GM18505 (cell line): ENCODE results near the gene EXOC4.
"Not testable (repeated sequence)": the region's sequence is repeated elsewhere in the genome, so short reads cannot be mapped to it uniquely, and the experiment has no call there.

Experiments used
- ATAC-seq: cut with Tn5 transposase; IDR thresholded peaks from one replicate; pipeline ENCODE4 v1.9.1; 2021; ENCODE audit not compliant: unreplicated experiment
- POLR2A ChIP-seq: IDR thresholded peaks from 4 replicates; pipeline ENCODE4 v1.6.1; 2011; ENCODE audit warnings: borderline replicate concordance; ENCODE audit not compliant: insufficient read depth, insufficient read length; ENCODE audit errors: extremely low read depth

Gene EXOC4

DNA sequence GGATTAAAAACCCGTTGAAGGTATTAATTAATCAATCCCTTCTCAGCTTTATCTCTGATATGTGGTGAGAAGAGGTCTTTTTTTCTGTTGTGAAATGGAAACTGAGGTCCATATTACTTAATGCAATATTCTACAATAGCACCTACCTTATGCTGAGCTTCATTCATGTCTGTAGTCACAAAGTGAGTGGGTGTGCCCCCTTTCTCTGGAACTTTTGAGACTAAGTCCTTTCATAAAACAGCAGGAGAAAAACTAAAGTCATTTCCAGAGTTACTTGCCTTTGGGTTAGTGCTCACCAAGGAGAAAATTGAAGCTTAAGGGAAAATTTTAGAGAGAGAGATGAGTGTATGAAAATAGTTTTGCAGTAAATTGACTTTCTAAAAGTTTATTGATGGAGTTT is 61.2 kb downstream of the EXOC4 start:
- no peak for TF ChIP-seq POLR2A
- no peak for ATAC-seq

DNA sequence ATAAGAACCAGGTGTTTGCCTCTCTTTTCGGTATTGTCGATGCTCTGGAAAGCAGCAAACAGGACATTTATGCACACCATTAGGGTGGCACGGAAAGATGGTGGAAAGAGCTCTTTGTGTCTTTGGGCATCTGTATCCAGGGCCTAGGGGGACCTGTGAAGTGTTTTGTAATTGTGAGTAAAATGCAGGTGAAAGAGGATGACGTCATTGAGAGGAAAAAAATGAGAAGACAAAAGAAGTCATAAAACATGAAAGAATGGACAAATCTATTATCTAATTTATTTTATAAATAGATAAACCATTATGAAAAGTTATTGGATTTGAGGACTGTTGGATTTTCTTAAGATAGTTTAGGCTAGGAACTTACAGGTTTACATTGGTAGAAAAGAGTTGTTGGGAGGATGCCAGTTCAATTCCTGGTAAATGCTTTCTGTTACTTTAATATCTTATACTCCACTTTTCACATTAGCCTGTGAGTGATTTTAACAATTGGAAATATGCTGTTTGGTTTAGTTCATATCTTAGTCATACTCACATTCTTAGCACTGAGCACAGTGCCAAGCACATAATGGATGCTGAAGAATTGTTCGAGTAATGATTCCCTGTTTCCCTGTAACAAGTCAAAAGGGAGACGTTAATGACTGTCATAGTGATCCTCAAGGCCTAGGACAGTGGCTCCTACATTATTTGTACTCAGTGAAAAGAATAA is 62.6 kb downstream of the EXOC4 start:
- ATAC-seq, result no peak

DNA sequence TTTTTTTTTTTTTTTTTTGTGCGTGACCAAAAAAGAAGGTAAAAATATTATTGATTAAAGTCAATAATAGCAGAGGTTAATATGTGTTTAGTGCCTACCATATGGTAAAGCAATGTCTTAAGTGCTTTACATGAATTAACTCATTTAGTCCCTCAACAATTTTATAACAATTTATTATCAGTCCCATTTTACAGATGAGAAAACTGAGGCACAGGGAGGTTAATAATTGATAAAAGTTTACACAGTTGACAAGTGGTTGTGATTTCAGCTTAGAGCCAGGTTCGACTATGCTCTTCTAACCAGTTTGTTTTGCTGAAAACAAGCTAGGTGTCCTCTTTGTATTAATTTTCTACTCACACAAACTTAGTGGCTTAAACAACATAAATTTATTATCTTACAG is 67.0 kb downstream of the EXOC4 start:
- TF ChIP-seq POLR2A, result no peak
- no peak for ATAC-seq

More for the DNA sequence above, 62.6 kb downstream of the EXOC4 start:
- no peak for TF ChIP-seq POLR2A

DNA sequence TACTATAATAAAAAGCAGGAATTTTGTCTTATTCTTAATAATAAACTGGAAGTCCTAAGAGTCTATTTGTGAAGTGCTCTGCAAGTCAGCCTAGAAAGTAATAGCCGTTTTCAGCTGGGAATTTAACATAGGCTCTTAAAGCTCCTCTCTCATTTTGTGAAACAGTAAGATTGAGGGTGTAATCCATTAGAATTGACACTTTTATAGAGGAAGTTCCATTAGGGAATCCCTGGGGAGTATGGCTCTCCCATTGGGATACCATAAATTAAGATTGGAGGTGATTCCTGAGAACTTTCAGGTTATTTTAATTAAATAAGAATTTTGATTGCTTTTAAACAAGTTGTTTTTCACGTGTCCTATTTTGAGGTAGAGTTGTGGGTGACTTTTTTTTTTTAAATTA is 68.0 kb downstream of the EXOC4 start:
- no peak for ATAC-seq
- no peak for TF ChIP-seq POLR2A

DNA sequence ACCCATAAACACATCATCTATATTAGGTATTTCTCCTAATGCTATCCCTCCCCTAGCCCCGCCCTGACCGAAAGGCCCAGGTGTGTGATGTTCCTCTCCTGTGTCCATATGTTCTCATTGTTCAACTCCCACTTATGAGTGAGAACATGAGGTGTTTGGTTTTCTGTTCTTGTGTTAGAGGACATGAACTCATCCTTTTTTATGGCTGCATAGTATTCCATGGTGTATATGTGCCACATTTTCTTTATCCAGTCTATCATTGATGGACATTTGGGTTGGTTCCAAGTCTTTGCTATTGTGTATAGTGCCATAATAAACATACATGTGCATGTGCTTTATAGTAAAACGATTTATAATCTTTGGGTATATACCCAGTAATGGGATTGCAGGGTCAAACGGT is 68.5 kb downstream of the EXOC4 start:
- not testable (repeated sequence) for ATAC-seq

DNA sequence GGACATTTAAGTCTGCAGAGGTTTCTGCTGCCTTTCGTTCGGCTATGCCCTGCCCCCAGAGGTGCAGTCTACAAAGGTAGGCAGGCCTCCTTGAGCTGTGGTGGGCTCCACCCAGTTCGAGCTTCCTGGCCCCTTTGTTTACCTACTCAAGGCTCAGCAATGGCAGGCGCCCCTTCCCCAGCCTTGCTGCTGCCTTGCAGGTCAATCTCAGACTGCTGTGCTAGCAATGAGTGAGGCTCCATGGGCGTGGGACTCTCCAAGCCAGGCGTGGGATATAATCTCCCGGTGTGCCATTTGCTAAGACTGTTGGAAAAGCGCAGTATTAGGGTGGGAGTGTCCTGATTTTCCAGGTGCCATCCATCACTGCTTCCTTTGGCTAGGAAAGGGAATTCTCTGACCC is 73.9 kb downstream of the EXOC4 start:
- not testable (repeated sequence) for ATAC-seq

DNA sequence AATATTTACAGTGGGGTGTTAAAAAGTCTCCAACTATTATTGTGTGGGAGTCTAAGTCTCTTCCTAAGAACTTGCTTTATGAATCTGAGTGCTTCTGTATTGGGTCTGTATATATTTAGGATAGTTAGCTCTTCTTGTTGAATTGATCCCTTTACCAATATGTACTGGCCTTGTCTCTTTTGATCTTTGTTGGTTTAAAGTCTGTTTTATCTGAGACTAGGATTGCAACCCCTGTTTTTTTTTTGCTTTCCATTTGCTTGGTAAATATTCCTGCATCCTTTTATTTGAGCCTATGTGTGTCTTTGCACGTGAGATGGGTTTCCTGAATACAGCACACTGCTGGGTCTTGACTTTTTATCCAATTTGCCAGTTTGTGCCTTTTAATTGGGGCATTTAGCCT is 75.1 kb downstream of the EXOC4 start:
- not testable (repeated sequence) for ATAC-seq

DNA sequence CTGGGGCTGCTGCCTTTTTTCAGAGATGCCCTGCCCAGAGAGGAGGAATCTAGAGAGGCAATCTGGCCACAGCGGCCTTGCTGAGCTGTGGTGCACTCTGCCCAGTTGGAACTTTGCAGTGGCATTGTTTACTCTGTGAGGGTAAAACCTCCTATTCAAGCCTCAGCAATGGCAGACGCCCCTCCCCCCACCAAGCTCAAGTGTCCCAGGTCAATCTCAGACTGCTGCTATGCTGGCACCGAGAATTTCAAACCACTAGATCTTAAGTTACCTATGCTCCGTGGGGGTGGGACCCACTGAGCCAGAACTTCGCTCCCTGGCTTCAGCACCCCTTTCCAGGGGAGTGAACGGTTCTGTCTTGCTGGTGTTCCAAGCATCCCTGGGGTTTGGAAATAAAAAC is 77.2 kb downstream of the EXOC4 start:
- no peak for ATAC-seq
- no peak for TF ChIP-seq POLR2A

DNA sequence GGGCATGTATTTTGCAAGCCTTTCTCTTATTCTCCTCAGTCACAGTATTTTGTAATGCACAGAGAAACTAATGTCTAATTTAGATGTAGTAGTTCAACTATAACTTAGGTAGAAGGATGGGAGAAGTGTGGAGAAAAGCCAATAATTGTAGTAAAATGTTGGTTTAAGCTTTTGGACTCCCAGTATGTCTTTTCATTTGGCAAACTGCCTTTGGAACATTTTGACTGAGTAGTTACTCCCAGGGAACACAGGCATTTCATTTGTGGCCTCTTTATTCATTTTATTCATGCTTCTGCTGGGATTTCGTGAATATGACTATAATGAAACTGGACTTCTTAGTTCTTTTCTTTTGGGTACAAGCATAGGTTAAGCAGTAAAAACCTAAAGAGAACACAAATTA is 79.0 kb downstream of the EXOC4 start:
- no peak for ATAC-seq
- no peak for TF ChIP-seq POLR2A

DNA sequence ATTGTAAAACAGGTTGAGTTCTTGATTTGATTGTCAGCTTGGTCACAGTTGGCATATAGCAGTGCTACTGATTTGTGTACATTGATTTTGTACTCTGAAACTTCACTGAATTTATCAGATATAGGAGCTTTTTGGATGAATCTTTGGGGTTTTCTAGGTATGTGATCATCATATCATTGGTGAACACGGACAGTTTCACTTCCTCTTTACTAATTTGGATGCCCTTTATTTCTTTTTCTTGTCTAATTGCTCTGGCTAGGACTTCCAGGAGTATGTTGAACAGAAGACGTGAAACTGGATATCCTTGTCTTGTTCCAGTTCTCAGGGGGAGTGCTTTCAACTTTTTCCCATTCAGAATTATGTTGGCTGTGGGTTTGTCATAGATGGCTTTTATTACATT is 86.9 kb downstream of the EXOC4 start:
- no peak for ATAC-seq

DNA sequence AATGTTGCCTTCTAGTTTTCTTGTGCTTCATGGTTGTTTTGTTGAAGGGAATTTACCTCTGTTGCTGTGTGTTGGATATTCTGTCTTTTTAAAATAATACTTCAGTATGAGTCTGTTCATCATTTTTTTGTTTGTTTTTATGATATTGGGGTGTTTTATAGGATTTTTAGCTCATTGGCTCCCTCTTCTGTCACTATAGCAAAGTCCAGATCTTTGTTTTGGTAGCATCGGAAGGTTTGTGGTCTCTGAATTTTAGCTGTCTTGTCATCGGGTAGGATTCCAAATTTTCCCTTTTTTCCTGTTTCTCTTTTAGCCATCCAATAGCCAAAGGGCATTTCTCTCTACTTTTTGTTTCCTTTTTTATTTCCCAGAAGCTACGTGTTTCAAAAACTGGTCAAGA is 91.4 kb downstream of the EXOC4 start:
- no peak for TF ChIP-seq POLR2A
- no peak for ATAC-seq

More for the DNA sequence above, 86.9 kb downstream of the EXOC4 start:
- no peak for TF ChIP-seq POLR2A

DNA sequence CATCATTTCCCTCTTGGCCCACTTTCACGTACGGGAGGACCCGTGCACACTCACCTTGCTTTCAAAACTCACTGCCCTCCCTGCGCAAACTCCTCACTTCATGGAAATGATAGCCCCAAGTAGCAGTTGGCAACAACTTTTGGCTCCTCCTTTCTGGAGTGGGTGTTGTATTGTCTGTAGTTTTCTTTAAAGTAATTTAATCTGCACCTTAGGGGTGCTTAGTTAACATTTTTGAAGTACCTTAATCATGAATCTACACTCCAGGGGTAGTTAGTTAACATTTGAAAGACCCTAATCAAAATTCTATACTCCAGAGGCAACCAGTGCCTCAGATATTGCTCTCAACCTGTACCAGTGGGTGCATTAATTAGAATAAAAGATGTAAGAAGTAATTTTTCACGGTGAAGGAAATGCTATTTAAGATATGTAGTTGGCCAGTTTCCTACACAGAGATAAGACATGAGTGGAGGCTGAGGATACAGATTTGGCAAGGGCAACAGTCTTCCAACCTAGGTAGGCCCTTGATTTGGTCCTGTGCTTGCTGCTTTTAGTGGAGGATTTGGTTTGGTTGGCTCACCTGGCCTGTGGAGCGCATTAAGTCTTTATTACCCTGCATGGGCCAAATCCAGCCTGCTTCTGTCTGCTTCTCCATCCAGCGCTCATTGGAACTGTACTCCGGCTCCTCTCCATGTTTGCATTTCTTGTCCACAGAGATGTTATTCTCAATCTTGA is 93.0 kb downstream of the EXOC4 start:
- TF ChIP-seq POLR2A, result no peak
- ATAC-seq, result no peak

DNA sequence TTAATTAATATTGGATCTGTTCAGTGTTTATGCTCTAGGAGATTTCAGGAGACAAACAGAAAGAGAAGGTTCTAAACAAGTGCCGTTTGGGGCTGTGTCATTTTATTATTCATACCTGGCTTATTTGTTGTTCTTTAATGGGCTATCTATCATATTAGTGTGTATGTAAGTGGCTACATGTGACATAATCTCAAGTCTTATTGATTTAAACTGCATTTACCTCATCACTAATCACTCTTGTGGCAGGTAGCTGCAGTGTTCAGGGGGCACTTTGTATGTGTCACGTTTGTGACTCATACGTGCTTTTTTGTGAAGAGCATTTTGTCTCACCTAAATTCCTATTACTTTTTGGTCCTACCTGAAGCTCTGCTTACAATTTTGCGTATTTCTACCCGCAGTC is 95.4 kb downstream of the EXOC4 start:
- no peak for TF ChIP-seq POLR2A
- no peak for ATAC-seq

DNA sequence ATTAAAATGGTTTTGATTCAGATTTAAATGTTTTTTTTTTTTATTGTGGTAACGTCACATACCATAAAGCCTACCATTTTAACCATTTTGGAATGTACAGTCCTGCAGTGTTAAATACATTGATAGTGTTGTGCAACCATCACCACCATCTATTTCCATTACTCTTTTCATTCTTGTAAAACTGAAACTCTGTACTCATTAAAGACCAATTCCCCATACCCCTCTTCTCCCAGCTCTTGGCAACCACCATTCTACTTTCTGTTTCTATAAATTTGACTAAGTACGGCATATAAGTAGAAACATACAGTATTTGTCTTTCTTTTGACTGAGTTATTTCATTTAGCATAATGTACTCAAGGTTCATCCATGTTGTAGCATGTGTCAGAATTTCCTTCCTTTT is 96.2 kb downstream of the EXOC4 start:
- ATAC-seq, result no peak
- TF ChIP-seq POLR2A, result no peak

DNA sequence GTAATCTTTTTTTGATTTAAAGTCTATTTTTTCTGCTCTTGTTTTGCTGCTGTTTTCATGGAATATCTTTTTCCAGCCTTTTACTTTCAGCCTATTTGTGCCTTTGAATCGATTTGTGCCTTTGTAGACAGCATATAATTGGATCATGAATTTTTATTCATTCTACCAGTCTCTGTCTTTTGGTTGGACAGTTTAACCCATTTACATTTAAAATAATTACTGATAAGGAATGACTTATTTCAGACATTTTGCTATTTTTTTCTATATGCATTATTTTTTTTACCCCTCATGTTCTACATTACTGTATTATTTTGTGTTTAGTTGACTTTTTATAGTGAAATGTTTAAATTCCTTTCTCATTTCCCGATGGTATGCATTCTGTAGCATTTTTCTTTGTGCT is 99.6 kb downstream of the EXOC4 start:
- ATAC-seq, result no peak

DNA sequence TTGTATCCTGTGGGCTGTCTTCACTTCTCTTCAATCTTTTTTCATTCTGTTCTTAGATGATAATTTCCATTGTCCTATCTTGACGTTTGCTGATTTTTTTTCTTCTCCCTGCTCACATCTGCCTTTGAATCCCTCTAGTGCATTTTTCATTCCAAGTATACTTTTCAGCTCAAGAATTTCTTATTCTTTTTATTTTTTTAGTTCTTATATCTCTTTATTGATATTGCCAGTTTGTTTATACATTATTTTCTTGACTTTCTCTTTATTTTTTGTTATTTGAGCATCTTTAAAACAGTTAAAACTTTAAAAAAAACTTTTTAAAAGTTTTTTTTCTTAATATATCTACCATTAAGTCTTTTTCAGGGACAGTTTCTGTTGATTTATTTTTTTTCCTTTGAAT is 100.9 kb downstream of the EXOC4 start:
- TF ChIP-seq POLR2A, result no peak
- no peak for ATAC-seq

More for the DNA sequence above, 99.6 kb downstream of the EXOC4 start:
- TF ChIP-seq POLR2A, result no peak
